CD14-positive monocyte (primary cell): ENCODE measurements around the gene FHOD3. TPM values are rescaled to one million over a fixed set of nuclear protein-coding genes. Genes with fewer than 3 reads are reported as not detected.

Experiments
- DNase-seq, 3 donors: peaks; one replicate each; pipeline ENCODE4 v3.0.0-alpha.2; 2011 to 2022
- H2AFZ ChIP-seq: 2 replicates; pipeline ENCODE4 v1.6.0; 2012; ENCODE audit warnings: mild to moderate bottlenecking, low read depth, low read length, inconsistent platforms; ENCODE audit not compliant: insufficient read depth, poor library complexity, severe bottlenecking
- H3K27ac ChIP-seq, 2 donors: 1 replicate in 1 of 2; 2 replicates in 1 of 2; pipeline ENCODE4 v1.5.1; 2012 to 2013; ENCODE audit warnings: low read length in 2 of 2, control low read depth in 1 of 2, inconsistent platforms in 1 of 2, low read depth in 1 of 2, mild to moderate bottlenecking in 1 of 2
- H3K27me3 ChIP-seq, 2 donors: one replicate each; pipeline versions ENCODE4 v1.6.0 to v1.6.1; 2011 to 2013; ENCODE audit warnings: low read length in 2 of 2; ENCODE audit not compliant: control insufficient read depth in 2 of 2, insufficient read depth in 2 of 2
- H3K36me3 ChIP-seq, 2 donors: replicated peaks in 1 of 2; 1 replicate in 1 of 2; 2 replicates in 1 of 2; pipeline versions ENCODE4 v1.5.1 to v1.6.1; 2012 to 2013; ENCODE audit warnings: low read length in 2 of 2, control low read depth in 1 of 2, inconsistent platforms in 1 of 2, mild to moderate bottlenecking in 1 of 2; ENCODE audit not compliant: insufficient read depth in 2 of 2, control insufficient read depth in 1 of 2
- H3K4me1 ChIP-seq, 2 donors: 1 replicate in 1 of 2; 2 replicates in 1 of 2; pipeline versions ENCODE4 v1.5.1 to v1.6.1; 2012 to 2013; ENCODE audit warnings: low read length in 2 of 2, control low read depth in 1 of 2, inconsistent platforms in 1 of 2, mild to moderate bottlenecking in 1 of 2, moderate library complexity in 1 of 2; ENCODE audit not compliant: insufficient read depth in 2 of 2, control insufficient read depth in 1 of 2
- H3K4me2 ChIP-seq: replicated peaks from 2 replicates; pipeline ENCODE3; 2012; ENCODE audit warnings: low read length, moderate library complexity, mild to moderate bottlenecking; ENCODE audit not compliant: poor library complexity, severe bottlenecking; ENCODE audit errors: extremely low read depth
- H3K4me3 ChIP-seq, 3 experiments: fragments of 200-600 bp in 1 of 3; sonication (generic) in 1 of 3; replicated peaks in 1 of 3; 1 replicate in 2 of 3; 2 replicates in 1 of 3; pipeline ENCODE4 v1.5.1; 2011 to 2013; ENCODE audit warnings: low read length in 3 of 3, mild to moderate bottlenecking in 3 of 3, control low read depth in 2 of 3, low read depth in 2 of 3, inconsistent platforms in 1 of 3, moderate library complexity in 1 of 3
- H3K79me2 ChIP-seq: 2 replicates; pipeline ENCODE4 v1.6.0; 2012; ENCODE audit warnings: mild to moderate bottlenecking, control low read depth, inconsistent platforms, low read length, moderate library complexity; ENCODE audit not compliant: insufficient read depth
- H3K9ac ChIP-seq: 2 replicates; pipeline ENCODE4 v1.6.0; 2017; ENCODE audit warnings: low read length, mild to moderate bottlenecking; ENCODE audit not compliant: insufficient read depth, poor library complexity, severe bottlenecking
- H3K9me3 ChIP-seq, 2 donors: replicated peaks in 1 of 2; 1 replicate in 1 of 2; 2 replicates in 1 of 2; pipeline versions ENCODE4 v1.5.1 to v1.6.1; 2012 to 2013; ENCODE audit warnings: low read length in 2 of 2, control low read depth in 1 of 2; ENCODE audit not compliant: control insufficient read depth in 1 of 2, insufficient read depth in 1 of 2
- H4K20me1 ChIP-seq: 2 replicates; pipeline ENCODE4 v1.6.0; 2012; ENCODE audit warnings: mild to moderate bottlenecking, low read length, control low read depth, moderate library complexity; ENCODE audit not compliant: insufficient read depth
- H3K27ac Mint-ChIP-seq, 7 donors: one replicate each; pipeline ENCODE4 v1.8.0; 2020; ENCODE audit warnings: mild to moderate bottlenecking in 7 of 7, mixed read lengths in 7 of 7, moderate library complexity in 6 of 7, inconsistent platforms in 2 of 7
- H3K27me3 Mint-ChIP-seq, 3 donors: one replicate each; pipeline ENCODE4 v1.8.0; 2021 to 2022; ENCODE audit warnings: low read depth in 3 of 3, mild to moderate bottlenecking in 3 of 3, mixed read lengths in 3 of 3, moderate library complexity in 3 of 3, inconsistent platforms in 1 of 3
- H3K36me3 Mint-ChIP-seq, 2 donors: one replicate each; pipeline ENCODE4 v1.8.0; 2020; ENCODE audit warnings: mixed read lengths in 2 of 2, inconsistent platforms in 1 of 2, mild to moderate bottlenecking in 1 of 2
- H3K4me1 Mint-ChIP-seq: one replicate; pipeline ENCODE4 v1.8.0; 2020; ENCODE audit warnings: mild to moderate bottlenecking, mixed read lengths
- H3K4me3 Mint-ChIP-seq, 2 donors: one replicate each; pipeline ENCODE4 v1.8.0; 2020; ENCODE audit warnings: mild to moderate bottlenecking in 2 of 2, mixed read lengths in 2 of 2, moderate library complexity in 1 of 2
- H3K9me3 Mint-ChIP-seq, 7 donors: one replicate each; pipeline ENCODE4 v1.8.0; 2020 to 2022; ENCODE audit warnings: mixed read lengths in 7 of 7, mild to moderate bottlenecking in 6 of 7, moderate library complexity in 6 of 7, inconsistent platforms in 2 of 7
- WGBS: methylation state at CpG from one replicate; pipeline ENCODE4 v1.1.5; 2013; ENCODE audit warnings: missing lambda C conversion rate; ENCODE audit not compliant: insufficient coverage; 5-methylcytosine and 5-hydroxymethylcytosine counted together
- intact Hi-C, 2 donors: fragments of 100-400 bp; cut with micrococcal nuclease; formaldehyde crosslinking; loops; one replicate each; pipeline versions ENCODE4 v1.15.0 to v1.15.1; 2023
- polyA plus RNA-seq, 3 donors: library from polyadenylated mRNA; depleted of rRNA in 1 of 3; unstranded in 2 of 3; stranded (reverse) in 1 of 3; fragments of 300-500 nt in 2 of 3; fragments of >200 nt in 1 of 3; fragmentation: Illumina TruSeq in 2 of 3; gene quantifications; 1 replicate in 2 of 3; 2 replicates in 1 of 3; pipeline ENCODE4 v1.2.3, GENCODE V29; 2012 to 2021
- TF ChIP-seq, protein P1 (sequence below): fragments of 200-600 bp; IDR thresholded peaks from one replicate; pipeline ENCODE4 v1.8.0; 2022; ENCODE audit warnings: antibody characterized with exemption, mild to moderate bottlenecking

Gene FHOD3
- polyA plus RNA-seq, 3 donors = not detected

DNA sequence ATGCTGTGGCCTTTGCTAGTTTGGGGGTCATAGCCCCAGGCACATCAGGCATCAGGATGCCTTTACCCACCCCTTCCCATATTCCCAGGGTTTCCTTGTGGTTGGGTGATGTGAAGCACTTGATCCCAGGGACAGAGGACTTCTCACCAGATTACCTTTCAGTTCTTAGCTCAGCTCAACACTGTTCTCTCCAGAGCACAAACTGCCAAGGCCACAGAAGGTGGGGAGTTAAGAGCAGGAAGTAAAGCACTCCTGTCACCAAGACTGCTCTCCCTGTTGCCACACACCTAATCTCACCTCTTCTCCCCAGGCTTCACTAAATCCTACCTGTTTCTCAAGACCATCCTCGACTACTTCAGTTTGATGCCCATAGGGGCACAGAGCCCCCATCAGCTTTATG, 25.9 kb downstream of the FHOD3 start:
- no peaks in the 10 kb centered on the region for H3K27me3 ChIP-seq
- no peak overlapping the region for H3K4me3 ChIP-seq
- no peak overlapping the region for H2AFZ ChIP-seq
- no peak overlapping the region for H3K4me2 ChIP-seq
- Mint-ChIP-seq H3K4me1 (no peaks in the 10 kb centered on the region), H3K36me3 (no peaks in the 10 kb centered on the region), H3K9me3 (peaks cover 8 to 15% (median 12%) of the 10 kb centered on the region in 7 donors), H3K27ac (no peak overlapping the region), H3K27me3 (peaks cover 9 to 13% (median 13%) of the 10 kb centered on the region in 3 donors), H3K4me3 (no peak overlapping the region)
- H3K27ac ChIP-seq = no peak overlapping the region
- peaks cover 0 to 7% of the 10 kb centered on the region in 2 donors for H3K9me3 ChIP-seq
- no peaks in the 10 kb centered on the region for H3K4me1 ChIP-seq
- TF ChIP-seq, protein P1, sequence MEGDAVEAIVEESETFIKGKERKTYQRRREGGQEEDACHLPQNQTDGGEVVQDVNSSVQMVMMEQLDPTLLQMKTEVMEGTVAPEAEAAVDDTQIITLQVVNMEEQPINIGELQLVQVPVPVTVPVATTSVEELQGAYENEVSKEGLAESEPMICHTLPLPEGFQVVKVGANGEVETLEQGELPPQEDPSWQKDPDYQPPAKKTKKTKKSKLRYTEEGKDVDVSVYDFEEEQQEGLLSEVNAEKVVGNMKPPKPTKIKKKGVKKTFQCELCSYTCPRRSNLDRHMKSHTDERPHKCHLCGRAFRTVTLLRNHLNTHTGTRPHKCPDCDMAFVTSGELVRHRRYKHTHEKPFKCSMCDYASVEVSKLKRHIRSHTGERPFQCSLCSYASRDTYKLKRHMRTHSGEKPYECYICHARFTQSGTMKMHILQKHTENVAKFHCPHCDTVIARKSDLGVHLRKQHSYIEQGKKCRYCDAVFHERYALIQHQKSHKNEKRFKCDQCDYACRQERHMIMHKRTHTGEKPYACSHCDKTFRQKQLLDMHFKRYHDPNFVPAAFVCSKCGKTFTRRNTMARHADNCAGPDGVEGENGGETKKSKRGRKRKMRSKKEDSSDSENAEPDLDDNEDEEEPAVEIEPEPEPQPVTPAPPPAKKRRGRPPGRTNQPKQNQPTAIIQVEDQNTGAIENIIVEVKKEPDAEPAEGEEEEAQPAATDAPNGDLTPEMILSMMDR = no peak
- no peak overlapping the region for H3K9ac ChIP-seq
- H3K36me3 ChIP-seq = no peaks in the 10 kb centered on the region
- intact Hi-C loops = no loop called here
- no peak for DNase-seq
- H4K20me1 ChIP-seq = no peaks in the 10 kb centered on the region
- WGBS = 60% methylated on average over 1 of the region's 1 CpG
- H3K79me2 ChIP-seq = no peaks in the 10 kb centered on the region

DNA sequence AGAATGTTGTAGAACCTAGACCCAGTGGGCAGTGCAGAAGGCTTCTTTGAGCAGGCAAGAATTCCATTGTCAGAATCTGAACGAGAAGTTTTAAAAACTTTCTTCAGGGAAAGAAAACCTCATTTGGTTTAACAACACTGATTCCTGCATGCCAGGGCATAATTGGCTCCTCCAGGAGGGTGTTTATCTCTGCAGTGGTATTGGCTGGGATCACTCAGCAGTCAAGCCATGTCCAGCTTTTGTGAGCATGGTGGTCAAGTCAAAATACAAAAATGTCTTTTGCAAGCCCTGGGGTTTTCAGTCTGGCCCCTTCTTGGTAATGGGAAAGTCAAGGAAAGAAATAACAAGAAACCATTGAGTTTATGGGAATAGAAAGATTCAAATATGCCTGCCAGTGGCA, 28.3 kb downstream of the FHOD3 start:
- H3K36me3 Mint-ChIP-seq = no peaks in the 10 kb centered on the region
- no peak overlapping the region for H3K27ac Mint-ChIP-seq
- intact Hi-C loops = no loop called here
- no peaks in the 10 kb centered on the region for H3K4me1 Mint-ChIP-seq
- H3K79me2 ChIP-seq = no peaks in the 10 kb centered on the region
- H3K27ac ChIP-seq = no peak overlapping the region
- no peak overlapping the region for H3K4me2 ChIP-seq
- H3K9me3 Mint-ChIP-seq = peaks cover 0 to 7% (median 4%) of the 10 kb centered on the region in 7 donors
- no peaks in the 10 kb centered on the region for H3K27me3 ChIP-seq
- H3K4me1 ChIP-seq = no peaks in the 10 kb centered on the region
- WGBS = 80% methylated on average over 1 of the region's 1 CpG
- H4K20me1 ChIP-seq = no peaks in the 10 kb centered on the region
- TF ChIP-seq, protein P1 = no peak
- H2AFZ ChIP-seq = no peak overlapping the region
- H3K36me3 ChIP-seq = no peaks in the 10 kb centered on the region
- no peak for DNase-seq
- H3K27me3 Mint-ChIP-seq = peaks cover 8 to 13% (median 12%) of the 10 kb centered on the region in 3 donors
- H3K4me3 Mint-ChIP-seq = no peak overlapping the region
- H3K9me3 ChIP-seq = no peaks in the 10 kb centered on the region
- no peak overlapping the region for H3K4me3 ChIP-seq
- no peak overlapping the region for H3K9ac ChIP-seq
